ENCODE data around the gene L3MBTL4.

DNA sequence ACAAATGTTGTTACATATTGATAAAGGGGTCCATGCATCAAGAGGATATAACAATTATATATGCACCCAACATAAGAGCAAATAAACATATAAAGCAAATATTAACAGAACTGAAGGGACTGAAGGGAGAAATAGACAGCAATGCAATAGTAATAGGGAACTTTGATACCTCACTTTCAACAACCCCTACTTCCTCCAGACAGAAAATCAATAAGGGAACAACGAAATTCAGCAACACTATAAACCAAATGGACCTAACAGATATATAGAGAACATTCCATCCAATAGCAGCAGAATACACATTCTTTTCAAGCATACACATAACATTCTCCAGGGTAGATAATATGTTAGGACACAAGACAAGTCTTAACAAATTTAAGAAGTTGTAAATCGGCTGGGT is 71.7 kb downstream of the L3MBTL4 start:
- no peak for TF ChIP-seq CTCF (IDR thresholded peaks at IDR 0.05 in 8 of 11, conservative IDR thresholded peaks at IDR 0.05 in 3 of 11)
- TF ChIP-seq POLR2AphosphoS5 (IDR thresholded peaks at IDR 0.05): no peak

Measured in spleen (tissue), 7 donors.